Measurements from ENCODE around the gene CHMP5.

CHMP5 gene

GRCh38 chr9:33265211-33265865 lies 489 bp downstream of the CHMP5 start:
- intact Hi-C loops (cut with DNase I): loop anchor here (2.0 kb wide), 1 partner anchor 25 kb away; the partner anchor contains the start of gene NFX1

GRCh38 chr9:33267151-33267767 lies 2.4 kb downstream of the CHMP5 start:
- intact Hi-C loops (cut with DNase I): no loop called here
- DNase-seq: no peak

More at GRCh38 chr9:33265211-33265865, 489 bp downstream of the CHMP5 start:
- DNase-seq: peak in 2 of 42 donors; percentile 8 to 16

GRCh38 chr9:33270146-33270545 lies 5.3 kb downstream of the CHMP5 start:
- DNase-seq: no peak

GRCh38 chr9:33272061-33272460 lies 7.2 kb downstream of the CHMP5 start:
- intact Hi-C loops (cut with DNase I): loop anchor here (10.0 kb wide), 1 partner anchor 193 kb away; no protein-coding TSS in a partner anchor
- no peak for DNase-seq

More at GRCh38 chr9:33270146-33270545, 5.3 kb downstream of the CHMP5 start:
- intact Hi-C loops (cut with DNase I): loop anchor here (10.0 kb wide), 1 partner anchor 195 kb away; no protein-coding TSS in a partner anchor

- DNase-seq: no peak
- intact Hi-C loops (cut with DNase I): loop anchor here (10.0 kb wide), 1 partner anchor 191 kb away; no protein-coding TSS in a partner anchor
These were observed 8.6 kb downstream of the CHMP5 start for GRCh38 chr9:33273266-33273971.

- DNase-seq: no peak
- intact Hi-C loops (cut with DNase I): loop anchor here (10.0 kb wide), 1 partner anchor 191 kb away; no protein-coding TSS in a partner anchor
These were observed 9.1 kb downstream of the CHMP5 start for GRCh38 chr9:33273972-33274328.

GRCh38 chr9:33277484-33277883 lies 12.6 kb downstream of the CHMP5 start:
- intact Hi-C loops (cut with DNase I): loop anchor here (10.0 kb wide), 1 partner anchor 187 kb away; no protein-coding TSS in a partner anchor
- DNase-seq: no peak

- no peak for DNase-seq
- intact Hi-C loops (cut with DNase I): no loop called here
These were observed 20.7 kb downstream of the CHMP5 start for GRCh38 chr9:33285502-33285901.

- intact Hi-C loops (cut with DNase I): no loop called here
- peak in 26 of 42 donors; percentile 14 to 82 (median 57) for DNase-seq
These were observed 22.2 kb downstream of the CHMP5 start for GRCh38 chr9:33287087-33287490.

- intact Hi-C loops (cut with DNase I): no loop called here
- DNase-seq: no peak
These were observed 23.4 kb downstream of the CHMP5 start for GRCh38 chr9:33288235-33288634.

- intact Hi-C loops (cut with DNase I): no loop called here
- DNase-seq: peak in 1 of 42 donors; percentile 17
These were observed 24.1 kb downstream of the CHMP5 start for GRCh38 chr9:33288828-33289483.

GRCh38 chr9:33289496-33289895 lies 24.6 kb downstream of the CHMP5 start:
- intact Hi-C loops (cut with DNase I): no loop called here

GRCh38 chr9:33289936-33290246 lies 25.0 kb downstream of the CHMP5 start:
- no peak for DNase-seq
- intact Hi-C loops (cut with DNase I): loop anchor here (2.0 to 10.0 kb wide), 2 partner anchors 25 to 185 kb away; partner anchors contain the start of genes BAG1, CHMP5 and NOL6

More at GRCh38 chr9:33289496-33289895, 24.6 kb downstream of the CHMP5 start:
- peak in 27 of 42 donors; percentile 8 to 58 (median 34) for DNase-seq

- peak; percentile 89 to 99 (median 95) for DNase-seq
- intact Hi-C loops (cut with DNase I): loop anchor here (2.0 to 10.0 kb wide), 2 partner anchors 26 to 184 kb away; partner anchors contain the start of genes BAG1, CHMP5 and NOL6
These were observed 25.6 kb downstream of the CHMP5 start, which contains the start of gene NFX1 for GRCh38 chr9:33290247-33291030. Gene NFX1 (plus strand): TSS chr9:33290516. CDS start chr9:33290573, 57 bp downstream.

GRCh38 chr9:33291031-33291397 lies 26.2 kb downstream of the CHMP5 start:
- peak in 3 of 42 donors; percentile 81 to 94 (median 86) for DNase-seq
- intact Hi-C loops (cut with DNase I): loop anchor here (2.0 to 10.0 kb wide), 2 partner anchors 26 to 184 kb away; partner anchors contain the start of genes BAG1, CHMP5 and NOL6

- no peak for DNase-seq
- intact Hi-C loops (cut with DNase I): loop anchor here (2.0 to 10.0 kb wide), 2 partner anchors 27 to 183 kb away; partner anchors contain the start of genes BAG1, CHMP5 and NOL6
These were observed 27.1 kb downstream of the CHMP5 start for GRCh38 chr9:33291901-33292300.

- intact Hi-C loops (cut with DNase I): loop anchor here (10.0 kb wide), 1 partner anchor 181 kb away; the partner anchor contains the start of gene NOL6
- no peak for DNase-seq
These were observed 28.9 kb downstream of the CHMP5 start for GRCh38 chr9:33293782-33294181.

Data from head of caudate nucleus (tissue), 42 donors.